Activated CD8-positive, alpha-beta T cell treated with anti-CD3 and anti-CD28 coated beads, Interleukin-2, amount 10 ng/mL, durations not matched to agents 7 days and 5 days (primary cell): ENCODE measurements around the gene ADCYAP1R1. TPM values are rescaled to one million over a fixed set of nuclear protein-coding genes. Genes with fewer than 3 reads are reported as not detected.

Source experiments
- ATAC-seq: fragments of 150-1000 bp; cut with Tn5 transposase; one replicate; pipeline ENCODE4 v1.10.0; 2021; ENCODE audit warnings: moderate library complexity
- CTCF ChIA-PET: fragments of 350-600 bp; sonication (Branson Sonifier 250); formaldehyde crosslinking; loops from one replicate; lab custom pipeline; 2021; ENCODE audit warnings: antibody characterized with exemption; lab: Charles Lee
- POLR2A ChIA-PET: fragments of 350-600 bp; sonication (Branson Sonifier 250); formaldehyde crosslinking; loops from one replicate; lab custom pipeline; 2021; ENCODE audit warnings: antibody characterized with exemption; lab: Charles Lee
- DNase-seq: peaks from one replicate; pipeline ENCODE4 v3.0.0-alpha.2; 2020
- H3K27ac Mint-ChIP-seq: one replicate; pipeline ENCODE4 v1.8.0; 2021; ENCODE audit warnings: mild to moderate bottlenecking, mixed read lengths
- H3K27me3 Mint-ChIP-seq: one replicate; pipeline ENCODE4 v1.8.0; 2021; ENCODE audit warnings: low read depth, mixed read lengths
- H3K36me3 Mint-ChIP-seq: one replicate; pipeline ENCODE4 v1.8.0; 2021; ENCODE audit warnings: low read depth, mixed read lengths
- H3K4me1 Mint-ChIP-seq: one replicate; pipeline ENCODE4 v1.8.0; 2021; ENCODE audit warnings: low read depth, mixed read lengths
- H3K4me3 Mint-ChIP-seq: one replicate; pipeline ENCODE4 v1.8.0; 2021; ENCODE audit warnings: mild to moderate bottlenecking, mixed read lengths
- H3K9me3 Mint-ChIP-seq: one replicate; pipeline ENCODE4 v1.8.0; 2022; ENCODE audit warnings: mixed read lengths; ENCODE audit not compliant: insufficient read depth
- total RNA-seq, 2 experiments: library from RNA; stranded (reverse); gene quantifications; one replicate each; pipeline ENCODE4 v1.2.3, GENCODE V29; 2021

ADCYAP1R1 gene
- total RNA-seq, 2 experiments from 2014 or later: not detected

DNA sequence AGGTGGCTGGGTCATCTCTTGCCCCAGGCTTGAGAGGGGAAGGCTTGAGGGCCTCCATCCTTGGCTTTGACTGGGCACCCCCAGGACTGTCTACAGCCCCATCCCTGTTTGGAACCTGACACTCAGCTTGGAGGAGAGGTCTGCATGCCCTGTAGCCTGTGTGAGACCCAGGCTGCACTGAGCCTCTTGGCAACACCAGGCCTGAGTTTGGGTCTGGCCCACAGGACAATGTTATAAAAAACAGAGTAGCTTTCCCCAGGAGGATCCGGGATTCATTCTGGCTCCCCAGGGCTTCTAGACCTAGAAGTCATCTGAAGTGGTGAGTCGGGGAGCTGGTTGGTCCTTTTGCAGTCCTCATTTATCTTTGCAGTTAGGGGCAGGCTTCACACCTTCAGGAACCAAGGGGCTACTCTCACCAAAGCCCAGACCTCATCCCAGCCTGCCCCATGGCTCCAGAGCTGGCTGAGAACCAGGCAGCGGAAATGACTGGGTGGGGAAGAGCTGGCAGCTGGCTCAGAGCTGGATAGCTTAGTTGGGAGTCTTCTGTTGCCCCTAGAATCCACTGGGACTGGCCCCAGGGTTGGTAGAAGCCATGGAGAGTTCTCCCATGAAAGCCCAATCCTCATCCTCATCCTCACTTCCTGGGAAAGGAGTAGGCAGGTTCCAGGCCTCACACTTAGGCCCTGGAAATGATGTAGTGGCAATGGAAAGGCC lies 68.8 kb downstream of the ADCYAP1R1 start:
- Mint-ChIP-seq H3K4me3 (no peak overlapping the region), H3K36me3 (no peaks in the 10 kb centered on the region)
- CTCF ChIA-PET: interaction anchor here (1.2 to 9.1 kb wide), 6 partner anchors 9 to 185 kb away, joined by 3 to 265 read pairs (median 4); no protein-coding TSS in a partner anchor

DNA sequence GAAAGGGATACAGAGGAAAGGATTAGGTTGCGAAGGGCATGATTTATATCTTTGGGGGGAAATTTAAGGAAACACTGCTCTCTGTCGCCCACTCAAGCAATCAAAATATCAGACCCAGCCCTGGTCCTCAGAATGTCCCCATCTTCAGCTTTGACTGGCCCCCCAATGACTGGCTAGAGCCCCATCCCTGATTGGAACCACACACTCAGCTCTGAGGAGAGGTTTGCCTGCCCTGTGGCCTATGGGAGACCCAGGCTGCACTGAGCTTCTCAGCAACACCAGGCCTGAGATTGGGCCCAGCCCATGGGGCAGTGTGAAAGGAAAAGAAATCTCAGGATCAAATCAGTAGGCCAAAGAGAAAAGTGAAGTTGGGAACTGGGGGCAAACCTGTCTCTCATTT lies 69.5 kb downstream of the ADCYAP1R1 start:
- Mint-ChIP-seq H3K36me3 (no peaks in the 10 kb centered on the region), H3K4me1 (no peaks in the 10 kb centered on the region), H3K27me3 (peaks cover 14% of the 10 kb centered on the region), H3K9me3 (no peaks in the 10 kb centered on the region), H3K27ac (no peak overlapping the region), H3K4me3 (no peak overlapping the region)
- CTCF ChIA-PET: interaction anchor here (0.7 to 9.1 kb wide), 18 partner anchors 8 to 344 kb away, joined by 3 to 265 read pairs (median 6); no protein-coding TSS in a partner anchor
- DNase-seq (peak; percentile 6), ATAC-seq (no peak)
- POLR2A ChIA-PET: interaction anchor here (0.7 kb wide), 1 partner anchor 144 kb away, joined by 3 read pairs; no protein-coding TSS in a partner anchor

More for the DNA sequence above, 68.8 kb downstream of the ADCYAP1R1 start:
- no peaks in the 10 kb centered on the region for H3K9me3 Mint-ChIP-seq
- no peak overlapping the region for H3K27ac Mint-ChIP-seq
- H3K27me3 Mint-ChIP-seq: peaks cover 15% of the 10 kb centered on the region
- DNase-seq: peak; percentile 13
- no peak for ATAC-seq
- no peaks in the 10 kb centered on the region for H3K4me1 Mint-ChIP-seq
- POLR2A ChIA-PET: interaction anchor here (0.7 kb wide), 1 partner anchor 144 kb away, joined by 3 read pairs; no protein-coding TSS in a partner anchor

DNA sequence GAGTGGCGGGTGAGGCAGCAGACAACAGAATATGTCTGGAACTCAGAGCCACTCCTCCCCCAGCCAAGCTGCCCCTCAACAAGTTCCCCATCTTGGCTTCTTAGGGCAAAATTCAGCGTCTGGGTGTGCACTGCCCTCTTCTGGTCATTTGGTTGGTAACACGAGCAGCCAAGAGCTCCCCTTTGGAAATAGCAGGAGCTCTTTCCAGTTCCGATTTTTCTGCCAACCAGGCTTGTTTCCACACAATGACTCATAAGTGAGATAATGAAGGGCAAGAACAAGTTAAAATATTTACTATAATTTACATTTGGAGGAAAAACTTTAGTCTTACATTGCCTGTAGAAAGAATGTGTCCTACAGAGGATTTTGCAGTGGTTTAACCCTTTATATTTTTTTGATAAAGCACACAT lies 70.5 kb downstream of the ADCYAP1R1 start:
- Mint-ChIP-seq H3K27ac (no peak overlapping the region), H3K4me3 (no peak overlapping the region), H3K4me1 (no peaks in the 10 kb centered on the region), H3K9me3 (no peaks in the 10 kb centered on the region), H3K27me3 (peaks cover 12% of the 10 kb centered on the region), H3K36me3 (no peaks in the 10 kb centered on the region)
- POLR2A ChIA-PET: no interaction called here
- CTCF ChIA-PET: interaction anchor here (0.6 to 9.1 kb wide), 38 partner anchors 9 to 823 kb away, joined by 3 to 265 read pairs (median 4); no protein-coding TSS in a partner anchor
- peak; percentile 60 for DNase-seq
- no peak for ATAC-seq

DNA sequence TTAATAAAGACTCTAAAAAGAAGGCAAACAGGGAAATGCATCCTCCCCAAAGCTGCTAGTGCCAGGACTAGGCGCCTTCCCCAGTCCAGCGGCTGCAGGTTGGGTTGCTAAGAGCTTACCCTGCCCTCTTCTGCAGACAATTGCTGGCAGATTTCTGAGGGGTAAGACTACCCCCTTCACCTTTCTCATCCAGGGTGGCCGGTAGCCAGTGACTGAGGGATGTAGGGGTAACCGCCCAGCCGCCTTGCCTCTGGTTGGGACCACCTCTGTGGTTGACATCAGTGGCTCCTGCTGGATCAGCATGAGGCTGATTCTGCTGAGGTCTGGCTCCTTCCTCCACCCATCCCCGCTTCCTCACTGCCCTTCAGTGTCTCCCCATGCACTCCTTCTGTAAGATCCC lies 71.2 kb downstream of the ADCYAP1R1 start:
- Mint-ChIP-seq H3K27ac (no peak overlapping the region), H3K36me3 (no peaks in the 10 kb centered on the region), H3K9me3 (no peaks in the 10 kb centered on the region), H3K27me3 (peaks cover 12% of the 10 kb centered on the region), H3K4me3 (no peak overlapping the region), H3K4me1 (no peaks in the 10 kb centered on the region)
- no peak for ATAC-seq
- CTCF ChIA-PET: interaction anchor here (0.6 to 9.1 kb wide), 33 partner anchors 8 to 823 kb away, joined by 3 to 265 read pairs (median 4); no protein-coding TSS in a partner anchor
- POLR2A ChIA-PET: no interaction called here
- DNase-seq: peak; percentile 10

DNA sequence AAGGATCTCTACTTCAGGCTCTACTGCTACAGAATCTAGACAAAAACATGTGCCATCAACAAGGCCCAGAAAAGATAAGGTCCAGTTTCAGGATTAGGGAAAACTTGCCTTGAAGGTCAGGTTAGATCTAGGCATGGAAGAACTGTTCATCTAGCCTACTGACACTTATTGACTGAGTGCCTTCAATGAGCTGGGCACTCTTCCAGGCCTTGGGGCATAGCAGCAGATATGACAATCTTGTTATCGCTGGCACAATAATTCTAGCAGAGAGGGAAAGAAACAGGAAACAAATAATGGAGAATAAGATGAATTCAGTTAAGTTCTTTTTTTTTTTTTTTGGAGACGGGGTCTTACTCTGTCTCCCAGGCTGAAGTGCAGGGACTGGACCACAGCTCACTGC lies 71.6 kb downstream of the ADCYAP1R1 start:
- H3K27me3 Mint-ChIP-seq: peaks cover 12% of the 10 kb centered on the region
- peak; percentile 13 for DNase-seq
- CTCF ChIA-PET: interaction anchor here (1.0 to 9.1 kb wide), 11 partner anchors 10 to 185 kb away, joined by 3 to 265 read pairs (median 9); no protein-coding TSS in a partner anchor
- no peaks in the 10 kb centered on the region for H3K36me3 Mint-ChIP-seq
- no peak overlapping the region for H3K27ac Mint-ChIP-seq
- no peak for ATAC-seq
- H3K9me3 Mint-ChIP-seq: no peaks in the 10 kb centered on the region
- no peak overlapping the region for H3K4me3 Mint-ChIP-seq
- POLR2A ChIA-PET: no interaction called here
- no peaks in the 10 kb centered on the region for H3K4me1 Mint-ChIP-seq

DNA sequence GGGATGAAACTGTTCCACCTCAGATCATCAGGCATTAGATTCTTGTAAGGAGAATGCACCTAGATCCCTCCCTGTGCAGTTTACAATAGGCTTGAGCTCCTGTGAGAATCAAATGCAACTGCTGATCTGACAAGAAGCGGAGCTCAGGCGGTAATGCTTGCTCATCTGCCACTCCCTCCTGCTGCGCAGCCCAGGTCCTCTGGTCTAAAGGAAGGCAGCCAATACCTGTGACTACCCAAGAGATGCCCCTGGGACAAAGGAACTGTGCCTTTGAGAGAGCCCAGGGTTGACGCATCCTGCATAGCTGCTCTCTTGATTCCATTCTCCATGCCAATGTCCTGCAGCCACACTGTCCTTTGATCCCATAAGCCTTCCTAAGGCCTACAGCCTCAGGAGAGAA lies 73.1 kb downstream of the ADCYAP1R1 start:
- peaks cover 12% of the 10 kb centered on the region for H3K27me3 Mint-ChIP-seq

DNA sequence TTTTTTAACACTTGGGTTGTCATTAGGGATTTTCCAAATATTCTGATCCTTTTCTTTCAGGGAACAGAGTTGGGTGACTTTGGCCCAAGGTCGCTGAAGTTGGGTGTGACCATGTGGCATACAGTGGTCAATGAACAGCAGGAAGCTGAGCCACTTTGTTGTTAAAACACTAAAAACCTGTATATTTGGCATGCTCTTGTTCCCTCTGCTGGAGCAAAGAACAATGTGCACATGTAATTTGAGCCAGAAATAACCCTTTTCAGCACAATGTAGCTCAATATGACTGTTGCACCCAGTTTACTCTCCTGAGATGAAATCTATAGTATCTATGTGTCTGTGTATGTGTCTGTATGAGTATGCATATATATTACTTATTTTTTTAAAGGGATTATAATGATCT lies 74.9 kb downstream of the ADCYAP1R1 start:
- ChIA-PET CTCF (interaction anchor here (1.0 kb wide), 1 partner anchor 142 kb away, joined by 4 read pairs; no protein-coding TSS in a partner anchor), POLR2A (no interaction called here)
- Mint-ChIP-seq H3K4me3 (no peak overlapping the region), H3K36me3 (no peaks in the 10 kb centered on the region), H3K27me3 (peaks cover 11% of the 10 kb centered on the region), H3K9me3 (no peaks in the 10 kb centered on the region), H3K27ac (no peak overlapping the region), H3K4me1 (no peaks in the 10 kb centered on the region)
- ATAC-seq (no peak), DNase-seq (no peak)

More for the DNA sequence above, 73.1 kb downstream of the ADCYAP1R1 start:
- ChIA-PET CTCF (interaction anchor here (0.6 to 9.1 kb wide), 4 partner anchors 10 to 189 kb away, joined by 3 to 265 read pairs (median 4); no protein-coding TSS in a partner anchor), POLR2A (no interaction called here)
- no peak for DNase-seq
- Mint-ChIP-seq H3K27ac (no peak overlapping the region), H3K4me3 (no peak overlapping the region), H3K9me3 (no peaks in the 10 kb centered on the region), H3K36me3 (no peaks in the 10 kb centered on the region), H3K4me1 (no peaks in the 10 kb centered on the region)
- ATAC-seq: no peak

DNA sequence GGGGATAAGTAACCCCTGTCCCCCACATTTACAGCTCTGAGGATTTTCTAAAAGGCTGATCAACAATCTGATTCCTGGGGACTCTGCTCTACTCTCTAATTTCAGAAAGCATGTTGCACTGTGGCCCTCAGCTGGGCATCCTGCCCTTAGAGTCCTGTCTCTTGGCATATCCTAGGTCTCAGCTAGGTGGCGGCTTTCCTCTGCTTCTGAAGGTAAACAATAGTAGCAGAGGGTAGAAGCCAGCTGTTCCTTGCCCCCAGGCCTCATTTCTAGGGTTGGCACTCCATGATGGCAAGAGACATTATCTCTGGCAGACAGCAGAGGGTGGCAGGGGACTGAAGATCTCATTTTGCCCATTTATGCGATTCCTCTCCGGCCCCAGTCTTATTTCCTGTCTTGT lies 77.0 kb downstream of the ADCYAP1R1 start:
- Mint-ChIP-seq H3K4me3 (no peak overlapping the region), H3K4me1 (no peaks in the 10 kb centered on the region), H3K9me3 (no peaks in the 10 kb centered on the region), H3K36me3 (no peaks in the 10 kb centered on the region), H3K27ac (no peak overlapping the region), H3K27me3 (peaks cover 6% of the 10 kb centered on the region)
- POLR2A ChIA-PET: no interaction called here
- DNase-seq (no peak), ATAC-seq (no peak)
- CTCF ChIA-PET: interaction anchor here (1.6 kb wide), 1 partner anchor 145 kb away, joined by 6 read pairs; no protein-coding TSS in a partner anchor

DNA sequence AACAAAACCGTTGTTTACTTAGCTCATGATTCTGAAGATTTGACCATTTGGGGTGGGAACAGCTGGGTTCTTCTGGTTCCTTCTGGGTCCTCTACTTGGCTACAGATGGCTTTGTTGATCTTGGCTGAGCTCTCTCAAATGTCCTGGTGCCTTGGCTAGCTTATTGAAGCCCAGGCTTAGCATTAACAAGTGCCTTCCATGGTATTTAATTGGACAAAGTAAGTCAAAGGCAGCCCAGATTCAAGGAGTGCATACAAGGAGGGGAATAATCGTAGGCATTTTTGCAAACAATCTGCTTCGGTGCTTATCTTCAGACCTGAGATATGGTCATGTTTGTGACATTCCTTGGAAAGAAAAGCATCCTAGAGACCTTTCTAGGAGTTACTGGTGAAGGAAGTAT lies 81.4 kb downstream of the ADCYAP1R1 start:
- H3K4me1 Mint-ChIP-seq: peaks cover 2% of the 10 kb centered on the region
- POLR2A ChIA-PET: no interaction called here

DNA sequence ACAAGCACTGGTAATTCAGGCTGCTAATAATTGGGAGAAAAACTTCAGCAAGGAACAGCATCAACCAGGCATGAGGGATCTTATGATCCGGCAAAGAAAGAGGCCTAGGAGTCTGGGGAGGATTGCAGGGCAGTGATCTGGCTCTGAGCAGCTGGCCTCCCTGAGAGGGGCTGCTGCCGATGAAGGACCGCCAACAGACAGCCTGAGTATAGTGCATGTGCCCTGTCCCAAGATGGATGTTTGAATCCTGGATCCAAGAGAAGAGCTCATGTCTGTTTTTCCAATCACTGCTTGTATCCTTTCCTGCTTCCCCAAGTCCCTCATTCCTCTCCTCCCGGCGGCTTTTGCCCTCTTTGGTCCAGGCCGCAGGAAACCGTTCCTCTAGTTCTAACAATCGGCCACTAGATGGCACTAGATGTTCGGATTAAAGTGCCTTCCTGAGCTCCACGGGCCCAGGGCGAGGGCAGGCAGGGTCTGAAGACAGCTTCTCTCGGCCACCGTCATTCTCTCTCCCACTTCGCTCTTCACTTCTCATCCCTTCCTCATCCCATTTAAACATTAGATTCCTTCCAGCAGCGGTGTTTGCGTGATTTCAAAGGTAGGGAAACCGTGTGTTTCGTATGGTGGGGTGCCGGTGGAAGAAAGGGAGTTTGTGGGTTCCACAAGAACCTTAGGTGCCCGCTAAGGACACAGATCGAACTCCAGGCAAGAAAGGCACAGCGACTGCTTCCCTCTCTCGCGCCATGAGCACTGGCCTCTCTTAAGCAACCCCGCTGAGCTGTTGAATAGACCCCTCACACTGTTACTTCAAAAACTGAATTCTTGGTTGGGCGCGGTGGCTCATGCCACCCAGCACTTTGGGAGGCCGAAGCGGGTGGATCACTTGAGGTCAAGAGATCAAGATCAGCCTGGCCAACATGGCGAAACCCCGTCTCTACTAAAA lies 82.4 kb downstream of the ADCYAP1R1 start:
- Mint-ChIP-seq H3K4me1 (peaks cover 2% of the 10 kb centered on the region), H3K36me3 (no peaks in the 10 kb centered on the region), H3K4me3 (no peak overlapping the region), H3K9me3 (no peaks in the 10 kb centered on the region), H3K27ac (no peak overlapping the region), H3K27me3 (peaks cover 2% of the 10 kb centered on the region)
- ATAC-seq (peak; percentile 78), DNase-seq (peak; percentile 64)
- POLR2A ChIA-PET: no interaction called here
- CTCF ChIA-PET: interaction anchor here (0.6 to 3.7 kb wide), 27 partner anchors 8 to 601 kb away, joined by 3 to 51 read pairs (median 3); no protein-coding TSS in a partner anchor

More for the DNA sequence above, 81.4 kb downstream of the ADCYAP1R1 start:
- H3K4me3 Mint-ChIP-seq: no peak overlapping the region
- H3K27ac Mint-ChIP-seq: no peak overlapping the region
- ATAC-seq (no peak), DNase-seq (no peak)
- no peaks in the 10 kb centered on the region for H3K9me3 Mint-ChIP-seq
- H3K36me3 Mint-ChIP-seq: no peaks in the 10 kb centered on the region
- CTCF ChIA-PET: interaction anchor here (0.7 to 3.7 kb wide), 8 partner anchors 9 to 195 kb away, joined by 3 to 51 read pairs (median 6); no protein-coding TSS in a partner anchor
- H3K27me3 Mint-ChIP-seq: peaks cover 2% of the 10 kb centered on the region

DNA sequence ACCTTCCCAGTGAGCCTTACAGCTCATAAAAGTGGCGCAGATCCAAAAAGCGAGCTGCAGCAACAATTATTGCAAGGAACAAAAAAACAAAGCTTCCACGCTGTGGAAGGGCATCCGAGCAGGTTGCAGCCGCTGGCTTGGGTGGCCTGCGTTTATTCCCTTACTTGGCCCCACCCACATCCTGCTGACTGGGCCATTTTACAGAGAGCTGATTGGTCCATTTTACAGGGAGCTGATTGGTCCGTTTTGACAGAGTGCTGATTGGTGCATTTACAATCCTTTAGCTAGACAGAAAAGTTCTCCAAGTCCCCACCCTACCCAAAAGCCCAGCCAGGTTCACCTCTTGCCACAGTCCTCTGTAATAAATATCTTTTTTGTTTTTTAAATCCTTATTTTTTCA lies 85.1 kb downstream of the ADCYAP1R1 start:
- no peak for DNase-seq
- H3K36me3 Mint-ChIP-seq: no peaks in the 10 kb centered on the region
- H3K9me3 Mint-ChIP-seq: no peaks in the 10 kb centered on the region
- peaks cover 2% of the 10 kb centered on the region for H3K4me1 Mint-ChIP-seq
- ChIA-PET CTCF (no interaction called here), POLR2A (interaction anchor here (0.7 kb wide), 1 partner anchor 34 kb away, joined by 3 read pairs; no protein-coding TSS in a partner anchor)
- no peak overlapping the region for H3K4me3 Mint-ChIP-seq
- no peak for ATAC-seq
- no peak overlapping the region for H3K27ac Mint-ChIP-seq
- peaks cover 2% of the 10 kb centered on the region for H3K27me3 Mint-ChIP-seq
